HG02588 (cell line): ENCODE results near the gene WDR72.
"Not testable (repeated sequence)": the region's sequence is repeated elsewhere in the genome, so short reads cannot be mapped to it uniquely, and the experiment has no call there.

Source experiments
- ATAC-seq: cut with Tn5 transposase; IDR thresholded peaks from one replicate; pipeline ENCODE4 v1.9.1; 2021; ENCODE audit warnings: mild to moderate bottlenecking, moderate library complexity; ENCODE audit not compliant: unreplicated experiment

The WDR72 gene

DNA sequence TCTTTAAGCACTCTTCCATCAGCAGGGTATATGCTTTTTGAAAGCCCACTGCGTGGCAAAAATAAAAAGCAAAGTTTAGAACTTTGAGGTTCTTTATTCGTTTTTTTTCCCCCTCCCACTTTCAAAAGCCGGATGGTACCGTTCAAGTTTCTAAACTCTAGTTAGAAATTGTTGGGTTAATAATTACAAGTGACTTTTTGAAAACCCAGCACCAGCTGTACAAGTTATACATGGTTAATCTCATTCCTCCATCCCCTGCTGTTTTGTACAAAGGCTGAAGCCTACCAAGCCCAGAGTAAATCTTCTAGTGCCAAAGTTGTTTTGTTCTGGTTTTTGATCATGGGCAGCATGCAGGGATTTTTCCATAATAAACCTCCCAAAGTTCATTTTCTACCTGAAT is 48.6 kb downstream of the WDR72 start:
- ATAC-seq, result no peak

DNA sequence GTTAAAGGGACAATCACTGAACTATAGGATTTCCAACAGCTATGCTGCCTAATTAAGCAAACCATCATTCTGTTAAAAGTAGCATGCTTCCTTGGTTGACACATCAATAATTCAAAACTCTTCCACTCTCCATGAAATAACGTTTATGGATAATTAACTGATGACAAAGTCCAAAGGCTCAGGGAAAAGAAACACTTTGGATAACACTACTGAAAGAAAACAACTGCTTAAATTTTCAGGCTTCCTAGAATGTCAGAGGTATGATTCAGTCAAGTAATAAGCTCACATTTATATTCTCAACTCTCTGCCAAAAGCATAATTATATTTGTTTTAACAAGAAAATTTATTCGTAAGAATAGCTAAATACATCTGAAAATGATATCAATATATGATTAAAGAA is 49.6 kb downstream of the WDR72 start:
- ATAC-seq, result no peak

DNA sequence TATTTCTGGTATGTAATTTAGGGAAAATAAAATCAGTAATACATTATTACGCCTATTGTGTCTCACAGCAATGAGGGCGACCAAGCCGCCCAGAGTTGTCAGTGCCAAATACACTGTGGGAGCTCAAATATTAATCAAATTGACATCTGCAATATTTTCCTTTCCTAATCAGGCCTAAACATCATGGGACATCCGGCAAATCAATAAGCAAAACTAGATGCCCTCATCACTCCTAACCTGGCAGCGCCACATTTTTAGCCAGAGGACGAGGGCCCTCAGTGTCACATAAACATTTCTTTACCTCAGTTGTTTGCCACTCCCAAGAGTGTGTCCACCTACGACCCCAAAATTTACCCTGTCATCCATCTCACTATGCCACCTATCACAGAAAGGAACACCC is 64.1 kb downstream of the WDR72 start:
- ATAC-seq, result no peak

DNA sequence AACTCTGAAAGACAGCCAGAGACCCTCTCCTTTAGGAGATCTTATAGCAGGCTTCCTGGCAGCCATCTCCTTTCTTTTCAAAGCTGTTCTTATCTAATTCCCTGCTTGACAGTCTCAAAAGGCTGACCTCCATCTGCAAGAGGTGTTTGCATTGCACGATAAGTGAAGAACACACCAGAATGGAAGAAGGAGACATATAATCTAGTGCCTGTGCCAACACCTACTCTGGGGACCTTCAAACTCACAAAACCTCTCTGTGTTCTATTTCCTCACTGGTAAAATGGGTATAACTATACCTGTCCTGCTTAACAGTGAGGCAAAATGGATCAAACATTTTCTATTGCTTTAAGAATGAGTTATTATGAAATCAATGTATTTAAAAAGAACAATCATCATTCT is 65.0 kb downstream of the WDR72 start:
- ATAC-seq, result no peak

DNA sequence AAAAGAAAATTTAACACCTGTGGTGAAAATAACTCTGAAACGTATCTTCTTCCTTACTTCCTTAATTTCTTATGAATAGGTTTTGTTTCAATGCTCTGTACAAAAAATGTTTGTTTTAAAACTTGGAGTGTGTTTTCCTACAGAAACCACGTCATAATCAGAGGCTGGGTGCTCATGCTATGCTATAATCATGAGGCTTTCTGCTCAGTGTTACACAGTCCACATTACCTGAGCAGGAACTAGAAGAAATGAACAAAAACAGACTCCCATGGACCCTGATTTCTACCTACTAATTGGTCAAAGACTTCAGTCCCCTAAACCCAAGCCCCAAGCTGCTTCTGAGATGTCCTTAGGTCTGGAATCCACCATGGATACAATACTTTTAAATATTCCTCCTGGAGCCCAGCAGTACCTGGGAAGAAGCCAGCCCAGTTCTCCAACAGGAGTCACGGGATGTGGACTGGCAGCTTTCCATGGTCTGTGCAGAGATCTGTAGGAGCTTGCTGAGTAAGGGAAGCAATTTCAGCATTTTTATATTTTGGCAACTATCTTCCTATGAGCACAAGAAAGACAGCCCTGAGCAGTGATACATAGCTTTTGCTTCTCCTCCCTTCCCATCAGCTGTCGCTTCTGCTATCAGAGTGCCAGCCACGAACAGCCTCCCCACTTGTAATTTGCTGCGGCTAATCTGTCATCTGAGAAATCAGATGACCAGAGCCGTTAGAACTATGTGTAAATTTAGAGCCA is 65.6 kb downstream of the WDR72 start:
- no peak for ATAC-seq

DNA sequence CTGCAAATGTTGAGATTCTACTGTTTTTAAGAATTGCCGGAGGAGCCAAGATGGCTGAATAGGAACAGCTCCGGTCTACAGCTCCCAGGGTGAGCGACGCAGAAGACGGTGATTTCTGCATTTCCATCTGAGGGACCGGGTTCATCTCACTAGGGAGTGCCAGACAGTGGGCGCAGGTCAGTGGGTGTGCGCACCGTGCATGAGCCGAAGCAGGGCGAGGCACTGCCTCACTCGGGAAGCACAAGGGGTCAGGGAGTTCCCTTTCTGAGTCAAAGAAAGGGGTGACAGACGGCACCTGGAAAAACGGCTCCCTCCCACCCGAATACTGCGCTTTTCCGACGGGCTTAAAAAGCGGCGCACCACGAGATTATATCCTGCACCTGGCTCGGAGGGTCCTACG is 75.3 kb downstream of the WDR72 start:
- not testable (repeated sequence) for ATAC-seq

DNA sequence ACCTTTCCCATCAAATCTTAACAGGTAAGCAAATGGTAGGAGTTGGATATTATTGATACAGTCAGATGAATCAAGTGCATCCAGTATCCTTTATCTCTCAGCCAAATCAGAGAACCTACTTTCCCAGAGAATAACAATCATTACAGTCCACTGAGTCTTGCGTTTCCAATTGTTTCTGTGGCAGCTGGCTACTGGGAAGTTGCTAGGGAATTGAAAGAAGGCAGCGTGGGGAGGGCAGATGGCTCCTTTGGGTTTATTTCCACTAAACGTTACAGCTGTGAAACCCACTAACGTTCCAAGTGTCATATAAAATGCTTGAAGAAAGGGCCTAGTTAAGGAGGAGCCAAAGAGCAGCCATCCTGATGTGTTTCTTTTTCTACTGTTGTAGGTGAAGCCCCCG is 78.4 kb downstream of the WDR72 start:
- no peak for ATAC-seq

DNA sequence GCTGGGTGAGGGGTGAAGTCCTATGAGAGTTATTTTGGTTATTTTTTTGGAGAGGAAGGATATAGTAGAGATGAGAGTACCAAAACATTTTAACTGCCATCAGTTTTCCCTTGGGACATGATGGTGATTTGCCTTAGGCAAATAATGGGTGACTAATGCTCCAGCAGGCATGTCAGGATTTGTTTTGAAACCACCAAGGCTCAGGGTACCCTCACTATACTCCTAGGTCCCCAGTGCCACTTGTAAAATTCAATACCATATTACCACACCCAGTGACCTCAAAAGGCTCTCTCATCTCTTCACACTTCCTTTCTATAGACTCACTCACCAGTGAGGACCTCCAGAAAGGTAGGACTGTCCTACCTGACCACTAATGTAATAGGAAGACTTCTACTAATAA is 83.6 kb downstream of the WDR72 start:
- ATAC-seq, result no peak

DNA sequence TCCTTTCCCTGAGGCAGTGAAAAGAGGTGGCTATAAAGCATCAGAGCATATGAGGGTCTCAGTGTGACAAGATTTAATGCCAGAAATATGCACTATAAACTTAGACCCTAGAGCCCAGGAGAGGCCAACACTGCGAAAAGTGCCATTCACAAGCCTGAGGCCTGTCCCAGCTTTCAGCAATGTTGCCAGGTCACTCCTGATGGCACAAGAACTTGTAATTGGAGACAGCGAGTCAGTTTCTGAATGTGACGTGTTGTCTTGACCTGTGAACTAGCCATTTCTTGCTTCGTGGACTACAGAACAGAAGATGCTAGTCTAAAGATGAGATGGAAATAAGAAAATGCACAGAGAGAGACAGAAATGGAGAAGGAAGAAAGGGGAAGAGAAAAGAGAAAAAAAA is 87.9 kb downstream of the WDR72 start:
- ATAC-seq, result no peak

DNA sequence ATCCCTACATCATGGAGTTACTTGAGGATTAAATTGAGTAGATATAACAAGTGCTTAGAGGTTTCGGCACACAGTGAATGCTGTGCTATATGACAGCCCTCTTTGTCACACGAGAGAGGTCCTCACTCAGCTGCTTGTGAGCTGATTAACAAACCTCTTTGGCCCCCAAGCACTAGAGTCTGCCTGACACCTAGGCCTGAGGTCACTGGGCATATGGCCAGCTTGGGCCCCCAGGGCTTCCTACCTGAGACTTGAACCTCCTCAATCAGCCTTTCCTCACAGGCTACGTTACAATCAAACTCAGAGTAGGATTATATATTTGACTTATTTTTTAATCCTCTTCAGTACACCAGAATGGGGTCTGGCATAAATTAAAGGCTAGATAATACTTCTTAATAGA is 88.8 kb downstream of the WDR72 start:
- no peak for ATAC-seq

DNA sequence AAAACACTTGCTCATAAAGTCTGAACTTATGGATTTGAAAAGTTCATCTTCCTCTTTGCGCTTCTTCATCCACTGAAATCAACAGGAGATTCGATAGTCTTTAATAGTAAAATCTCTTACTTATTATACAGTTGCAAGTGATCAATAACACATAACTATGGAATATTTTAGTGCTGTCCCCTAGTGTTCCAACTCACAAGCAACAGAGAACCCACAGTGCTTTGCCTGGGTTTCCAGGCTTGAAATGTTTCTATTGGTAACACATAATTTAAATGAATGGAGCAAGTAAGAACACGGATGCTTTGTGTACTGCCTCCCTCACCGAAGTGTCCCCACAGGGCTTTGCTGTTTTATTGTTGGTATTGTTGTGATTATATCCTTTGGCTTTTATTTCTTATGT is 93.5 kb downstream of the WDR72 start:
- ATAC-seq, result no peak

DNA sequence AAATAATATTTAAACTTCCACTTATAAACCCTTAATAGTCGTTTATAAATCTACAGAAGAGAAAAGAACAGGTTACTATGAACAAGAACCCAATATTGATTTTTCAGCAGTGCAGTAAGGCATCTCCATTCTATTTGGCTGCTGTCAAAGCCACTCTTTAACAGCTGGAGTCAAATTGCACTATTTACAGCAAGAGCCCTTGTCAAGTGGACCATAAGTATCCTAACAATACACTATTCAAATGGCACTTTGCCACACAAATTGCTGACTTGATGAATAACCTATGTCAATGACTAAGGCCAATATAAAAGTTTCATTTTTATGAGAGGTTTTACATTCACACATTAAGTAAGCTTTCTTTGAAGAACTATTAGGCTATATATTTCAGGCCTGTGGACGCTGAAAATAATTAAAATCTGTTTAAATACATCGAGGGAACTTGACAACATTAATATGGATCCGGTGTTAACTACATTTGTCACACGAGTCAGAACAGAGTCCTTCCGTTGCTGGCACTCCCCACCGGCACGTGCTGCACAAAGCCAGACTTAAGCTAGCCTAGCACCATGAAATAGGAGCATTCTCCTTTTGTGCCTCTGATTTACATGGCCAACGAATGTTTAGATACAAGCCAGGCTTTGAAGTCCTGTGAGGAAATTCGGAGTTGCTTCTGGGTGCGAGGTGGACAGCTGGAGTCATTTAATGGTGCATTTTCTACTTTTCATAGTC is 100.5 kb downstream of the WDR72 start:
- ATAC-seq, result no peak

DNA sequence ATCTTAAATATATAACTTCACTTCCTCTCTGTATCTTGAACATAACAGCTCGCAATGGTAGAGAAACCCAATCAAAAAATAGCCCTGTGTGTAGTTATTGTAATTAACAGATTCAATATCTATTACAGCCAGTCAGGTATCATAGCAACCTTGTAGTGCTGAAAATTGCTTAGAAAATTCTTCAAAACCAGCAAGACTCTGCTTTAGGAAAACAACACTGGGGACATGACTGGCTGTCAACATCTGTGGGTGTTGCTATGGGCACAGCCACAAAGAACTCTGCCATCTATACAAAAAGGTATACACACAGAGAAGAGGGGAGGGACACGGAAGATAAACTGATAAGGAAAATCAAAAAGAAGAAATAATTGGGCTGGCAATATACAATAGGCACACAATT is 101.2 kb downstream of the WDR72 start:
- ATAC-seq, result no peak

DNA sequence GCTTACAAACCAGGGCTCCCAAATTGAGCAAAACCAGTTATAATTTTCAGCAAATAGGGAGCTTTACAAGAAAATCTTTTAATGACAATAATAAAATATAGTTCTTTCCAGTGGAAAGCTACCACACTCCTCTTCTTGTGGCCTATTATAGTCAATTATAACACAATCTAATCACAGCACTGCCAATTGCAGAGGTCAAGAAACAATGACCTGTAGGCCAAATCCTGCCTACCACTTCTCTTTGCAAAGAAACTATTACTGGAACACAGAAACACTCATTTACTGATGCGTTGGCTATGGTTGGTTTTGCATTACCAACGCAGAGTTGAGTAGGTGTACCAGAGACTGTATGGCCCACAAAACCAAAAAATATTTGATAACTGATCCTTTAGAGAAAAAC is 110.5 kb downstream of the WDR72 start:
- ATAC-seq, result no peak

DNA sequence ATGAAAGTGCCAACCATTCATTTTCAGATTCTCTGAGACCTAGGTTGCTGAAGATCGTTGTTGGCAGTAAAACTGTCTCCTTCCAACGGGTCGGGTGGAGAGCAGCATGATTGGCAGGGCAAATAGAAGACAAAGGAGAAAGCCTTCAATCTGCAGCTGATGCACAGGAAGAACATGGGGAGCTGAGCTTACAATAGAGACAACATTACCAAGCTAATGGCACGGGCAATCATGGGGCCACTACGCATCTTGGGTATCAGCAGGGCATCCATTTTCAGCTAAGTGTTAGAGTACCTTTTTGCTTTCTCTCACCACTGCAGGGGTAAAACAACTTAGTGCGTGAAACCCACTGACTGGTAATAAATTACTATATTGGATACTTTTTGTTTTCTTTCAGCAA is 114.8 kb downstream of the WDR72 start:
- ATAC-seq, result no peak

DNA sequence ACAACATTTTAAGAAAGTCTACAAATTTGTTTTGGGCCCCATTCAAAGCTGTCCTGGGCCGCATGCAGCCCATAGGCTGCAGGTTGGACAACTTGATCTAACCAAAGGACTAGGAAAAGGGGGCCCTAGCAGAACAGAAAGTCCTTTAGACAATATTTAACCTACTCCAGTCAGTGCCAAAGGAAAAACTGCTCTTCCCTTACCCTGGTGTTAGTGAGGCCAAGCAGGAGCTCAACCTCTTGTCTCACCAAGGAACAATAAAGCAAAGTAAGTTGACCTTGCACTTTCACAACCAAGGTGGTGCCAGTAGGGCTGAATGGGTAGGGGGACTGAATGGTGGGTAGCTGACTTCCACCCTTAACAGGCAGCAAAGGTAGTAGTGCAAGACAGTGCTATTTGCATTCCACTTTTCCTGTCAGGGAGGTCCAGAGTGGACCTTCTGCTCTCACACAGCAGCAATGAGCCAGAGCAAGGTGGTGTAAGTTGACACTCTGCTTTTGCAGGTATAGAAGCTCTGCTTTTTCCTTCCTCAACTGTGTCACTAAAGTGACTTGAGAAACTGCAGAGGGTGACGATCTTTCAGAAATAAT is 124.9 kb downstream of the WDR72 start:
- no peak for ATAC-seq

DNA sequence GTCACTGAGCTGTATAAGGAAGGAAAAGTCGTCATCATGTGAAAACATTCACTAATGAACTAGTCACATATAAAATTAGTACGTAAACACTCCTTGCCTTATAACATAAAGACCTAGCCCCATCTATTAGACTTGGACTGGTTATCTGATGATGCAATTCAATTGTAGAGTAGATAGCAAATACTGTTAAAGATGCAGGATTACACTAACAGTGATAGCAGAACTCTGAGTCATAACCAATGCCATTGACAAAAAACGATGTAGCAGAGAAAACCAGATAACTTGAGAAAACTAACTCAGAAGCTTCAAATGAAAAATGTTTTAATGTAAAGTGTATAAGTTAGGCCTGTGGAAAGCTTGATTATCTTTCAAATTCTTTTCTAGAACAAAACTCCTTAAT is 132.2 kb downstream of the WDR72 start:
- no peak for ATAC-seq

DNA sequence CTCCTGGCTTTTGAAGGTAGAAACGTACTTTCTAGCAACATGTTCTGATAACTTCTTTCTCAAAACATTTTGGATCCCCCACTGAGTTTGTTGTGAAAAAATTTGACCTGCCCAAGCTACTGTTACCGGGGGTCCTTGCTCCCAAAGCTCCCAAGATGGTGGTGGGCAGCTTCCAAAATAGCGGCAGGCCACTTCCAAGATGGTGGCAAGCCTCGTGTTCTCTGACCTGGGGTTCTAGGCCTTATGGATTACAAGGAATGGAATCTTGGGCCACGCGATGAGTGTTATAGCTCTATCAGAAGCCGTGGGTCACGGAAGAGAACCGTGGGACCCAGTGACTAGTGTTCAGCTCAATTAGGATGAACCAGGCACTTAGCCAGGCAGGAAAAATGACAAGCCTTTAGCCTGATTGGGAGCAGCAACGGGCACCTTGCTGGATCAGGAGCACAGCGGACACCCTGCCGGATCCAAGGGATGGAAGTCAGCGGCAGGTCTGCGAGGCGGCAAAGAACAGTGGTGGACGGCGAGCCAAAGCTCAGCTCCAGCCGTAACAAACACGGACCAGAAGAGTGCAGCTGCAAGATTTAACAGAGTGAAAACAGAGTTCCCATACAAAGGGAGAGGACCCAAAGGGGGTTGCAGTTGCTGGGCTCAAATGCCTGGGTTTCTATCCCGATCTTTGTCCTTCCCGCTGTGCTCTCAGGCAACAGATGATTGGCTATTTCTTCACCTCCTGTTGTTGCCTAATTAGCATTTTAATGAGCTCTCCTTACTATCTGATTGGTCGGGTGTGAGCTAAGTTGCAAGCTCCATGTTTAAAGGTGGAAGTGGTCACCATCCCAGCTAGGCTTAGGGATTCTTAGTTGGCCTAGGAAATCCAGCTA is 133.3 kb downstream of the WDR72 start:
- no peak for ATAC-seq

DNA sequence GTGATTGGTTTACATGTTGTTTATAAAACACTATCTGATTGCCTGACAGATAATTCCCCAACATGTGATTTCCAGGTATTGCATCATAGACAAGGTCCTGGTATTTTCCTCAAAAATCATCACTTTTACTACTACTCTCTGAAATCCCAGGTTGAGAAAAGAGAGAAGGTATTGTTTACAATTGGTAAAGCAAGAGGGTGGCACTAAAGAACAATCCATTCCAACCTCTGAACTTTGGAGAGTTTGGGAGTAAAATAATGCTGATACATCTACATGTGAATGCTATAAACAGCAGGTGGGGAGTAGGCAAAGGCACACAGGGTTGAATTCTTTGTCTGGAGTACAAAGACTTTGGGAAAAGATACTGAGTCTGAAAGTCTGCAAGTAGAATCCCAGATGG is 134.2 kb downstream of the WDR72 start:
- no peak for ATAC-seq

DNA sequence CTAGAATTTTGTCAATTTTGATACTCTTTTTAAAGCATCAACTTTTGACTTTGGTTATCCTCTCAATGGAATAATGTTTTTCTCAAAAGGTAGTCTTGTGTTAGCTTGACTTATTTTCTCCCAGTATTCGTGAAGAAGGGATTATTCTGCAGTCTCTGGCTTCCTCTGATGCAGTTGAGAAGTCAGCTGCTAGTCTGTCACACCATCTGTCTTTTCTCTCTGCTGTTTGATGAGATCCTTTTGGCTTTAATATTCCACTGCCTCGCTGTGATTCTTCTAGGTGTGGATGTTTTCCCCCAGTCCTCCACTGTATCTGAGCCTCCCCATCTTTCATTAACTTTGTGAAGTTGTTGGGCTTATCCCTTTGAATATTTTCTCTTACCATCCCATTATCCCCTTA is 141.0 kb downstream of the WDR72 start:
- no peak for ATAC-seq

DNA sequence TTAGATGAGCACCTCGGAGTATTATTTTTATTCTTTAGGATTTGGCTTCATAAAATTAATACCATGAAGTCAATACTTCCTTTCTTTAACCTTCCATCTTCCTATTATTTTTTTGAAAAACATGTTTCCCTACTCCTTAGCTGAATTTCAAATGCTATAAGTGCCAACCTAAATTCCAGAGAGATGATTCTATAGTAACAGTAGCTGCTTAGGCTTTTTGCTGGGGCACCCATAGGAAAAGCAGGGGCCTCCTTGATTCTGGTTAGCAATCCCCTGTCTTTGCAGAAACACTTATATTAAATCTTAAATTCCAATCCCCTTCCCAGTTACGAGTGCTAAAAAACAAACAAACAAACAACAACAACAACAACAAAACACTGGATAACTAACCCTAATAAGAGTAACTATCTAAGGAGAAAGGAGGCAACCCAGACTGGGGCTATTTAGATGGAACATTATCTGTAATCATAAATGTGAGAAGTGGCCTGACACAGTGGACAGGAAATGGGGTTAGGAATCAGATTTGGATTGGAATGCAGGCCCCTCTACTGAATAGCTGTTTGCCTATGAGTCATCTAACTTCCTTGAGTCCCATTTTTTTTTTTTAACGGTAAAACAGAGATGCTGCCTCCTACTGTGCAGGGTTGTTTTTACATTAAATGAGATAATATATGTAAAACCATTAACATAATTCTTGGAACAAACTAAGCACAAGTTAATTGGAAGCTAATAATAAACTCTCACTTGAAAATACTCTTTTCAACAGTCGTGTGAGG is 148.1 kb downstream of the WDR72 start:
- no peak for ATAC-seq
